ENCODE results near the gene ROR2.
"Not testable (repeated sequence)": the region's sequence is repeated elsewhere in the genome, so short reads cannot be mapped to it uniquely, and the experiment has no call there.

ROR2 gene

GRCh38 chr9:91625331-91625730 is 324.7 kb downstream of the ROR2 start:
- DNase-seq (ENCODE audit: low read depth), result no peak

DNA sequence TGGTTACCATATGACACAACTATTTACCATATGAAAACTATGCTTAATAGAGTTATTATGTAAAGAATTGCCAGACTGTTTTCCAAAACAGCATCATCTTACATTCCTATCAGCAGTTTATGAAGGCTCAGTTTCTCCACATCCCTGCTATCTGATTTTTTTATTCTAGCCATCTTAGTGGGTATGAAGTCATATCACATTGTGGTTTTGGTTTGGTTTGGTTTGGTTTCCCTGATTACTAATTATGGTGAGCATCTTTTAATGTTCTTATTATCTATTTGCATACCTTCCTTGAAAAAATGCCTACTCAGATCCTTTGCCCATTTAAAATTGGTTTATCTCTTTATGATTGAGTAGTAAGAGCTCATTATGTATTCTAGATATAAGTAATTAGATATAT is 327.0 kb downstream of the ROR2 start:
- DNase-seq (ENCODE audit: low read depth), result no peak

- not testable (repeated sequence) for DNase-seq (ENCODE audit: low read depth)
Measured at GRCh38 chr9:91622121-91622520, 327.9 kb downstream of the ROR2 start.

GRCh38 chr9:91614044-91614443 is 336.0 kb downstream of the ROR2 start:
- not testable (repeated sequence) for DNase-seq (ENCODE audit: low read depth)

- DNase-seq (ENCODE audit: low read depth), result no peak
Measured at GRCh38 chr9:91611582-91611981, 338.4 kb downstream of the ROR2 start.

DNA sequence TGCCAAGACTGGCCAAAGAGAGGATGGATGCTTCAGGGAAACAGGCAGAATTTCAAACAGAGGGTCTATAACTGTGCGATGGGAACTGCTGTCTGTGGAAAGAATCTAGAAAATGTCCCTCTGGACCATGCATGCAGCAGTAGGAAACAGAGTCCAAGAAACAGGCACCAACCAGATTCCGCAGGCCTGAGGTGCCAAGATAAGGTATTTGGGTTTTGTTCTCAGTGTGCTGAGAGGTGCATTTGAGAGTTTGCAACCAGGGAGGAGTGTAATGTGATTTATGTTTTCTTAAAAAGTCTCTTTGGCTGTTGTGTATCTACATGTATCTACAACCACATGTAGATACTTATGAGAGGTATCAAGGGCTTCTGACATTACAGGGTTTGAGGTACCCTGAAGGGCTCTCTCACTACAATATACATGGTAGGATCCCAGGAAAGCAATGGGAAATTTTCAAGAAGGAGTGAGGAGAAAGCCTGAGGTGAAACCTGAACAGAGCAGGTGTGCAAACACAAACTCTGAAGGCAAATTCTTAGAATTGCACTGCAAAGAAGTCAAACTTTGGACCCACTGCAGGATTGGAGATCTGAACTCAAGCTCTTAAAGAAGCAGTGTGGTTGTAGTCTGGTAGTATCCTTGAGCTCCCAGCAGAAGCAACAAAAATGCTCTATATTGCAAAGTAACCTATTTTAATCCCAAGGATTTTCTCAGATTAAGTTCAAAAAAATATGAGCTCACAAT is 343.6 kb downstream of the ROR2 start:
- no peak for DNase-seq (ENCODE audit: low read depth)

GRCh38 chr9:91604451-91605179 is 345.4 kb downstream of the ROR2 start:
- no peak for DNase-seq (ENCODE audit: low read depth)

DNA sequence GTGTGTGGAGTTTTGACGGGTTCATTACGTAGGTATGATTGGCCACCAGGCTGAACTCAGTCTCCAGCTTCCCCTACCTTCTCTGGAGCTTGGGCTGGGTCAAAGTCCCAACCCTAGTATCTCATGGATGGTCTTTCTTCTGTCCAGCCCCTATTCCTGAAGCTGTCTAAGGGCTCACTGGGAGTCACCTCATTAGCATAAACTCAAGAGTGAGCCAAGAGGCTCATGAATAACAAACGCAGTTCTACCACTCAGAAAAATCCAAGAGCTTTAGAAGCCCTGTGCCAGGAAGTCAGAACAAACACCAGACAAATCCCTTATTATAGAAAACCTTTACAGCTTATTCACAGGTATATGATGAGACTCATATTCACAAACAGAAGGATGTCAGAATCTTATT is 346.1 kb downstream of the ROR2 start:
- no peak for DNase-seq (ENCODE audit: low read depth)

DNA sequence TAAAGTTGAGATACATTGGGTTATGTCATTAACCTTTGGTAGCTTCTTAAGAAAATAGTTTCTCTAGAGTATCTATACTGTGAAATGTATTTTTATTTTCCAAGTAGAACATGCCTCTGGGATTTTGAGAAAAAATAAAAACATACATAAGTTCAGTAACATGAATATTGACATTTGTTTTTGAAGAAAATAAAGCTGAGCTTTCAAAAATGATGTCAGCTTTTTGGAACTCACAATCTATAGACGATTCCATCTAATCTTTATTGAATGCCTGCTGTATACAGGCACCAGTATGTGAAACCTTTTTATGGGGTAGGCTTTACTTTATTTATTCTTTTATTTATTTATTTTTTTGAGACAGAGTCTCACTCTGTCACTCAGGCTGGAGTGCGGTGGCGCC is 350.5 kb downstream of the ROR2 start:
- no peak for DNase-seq (ENCODE audit: low read depth)

GRCh38 chr9:91591627-91592026 is 358.4 kb downstream of the ROR2 start:
- DNase-seq (ENCODE audit: low read depth), result no peak

DNA sequence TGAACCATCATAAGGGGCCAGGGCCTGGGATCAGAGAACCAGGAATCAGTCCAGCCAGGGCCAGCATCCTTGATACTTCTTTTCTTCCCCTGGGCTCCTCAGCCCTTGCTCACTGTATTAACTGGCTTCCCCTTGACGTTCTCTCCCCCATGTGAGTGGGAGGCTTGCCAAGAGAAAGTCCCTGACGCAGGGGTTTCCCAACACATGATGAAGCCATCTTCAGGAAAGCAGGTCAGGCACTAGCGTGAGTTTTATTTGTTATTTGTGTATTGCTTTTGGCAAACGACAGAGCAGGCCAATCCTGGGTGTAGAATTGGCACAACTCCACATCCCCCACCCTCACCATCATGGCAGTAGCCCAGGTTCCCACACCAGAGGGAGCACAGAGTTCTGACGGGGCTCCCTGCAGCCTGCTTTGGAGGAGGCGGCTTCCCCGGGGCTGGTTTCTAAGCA is 360.9 kb downstream of the ROR2 start:
- no peak for DNase-seq (ENCODE audit: low read depth)

- DNase-seq (ENCODE audit: low read depth), result no peak
Measured at GRCh38 chr9:91586282-91586681, 363.7 kb downstream of the ROR2 start.

DNA sequence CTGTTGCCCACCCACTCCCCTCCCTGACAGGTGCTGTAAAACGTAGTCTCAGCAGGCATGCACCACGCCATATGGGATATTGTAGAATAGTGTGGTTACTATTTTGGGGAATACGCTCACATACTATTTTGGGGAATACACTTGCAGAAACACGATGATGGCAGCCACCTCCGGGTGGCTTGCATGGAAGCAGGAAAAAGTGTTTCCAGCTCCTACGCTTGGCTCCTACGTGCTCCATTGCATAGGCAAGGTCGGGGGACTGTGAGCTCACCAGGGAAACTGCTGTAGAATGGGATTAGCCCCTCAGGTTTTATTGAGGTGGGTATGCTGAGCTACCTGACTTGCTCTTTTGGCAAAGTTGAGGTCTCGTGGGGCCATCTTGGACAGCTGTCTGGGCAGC is 366.1 kb downstream of the ROR2 start:
- no peak for DNase-seq (ENCODE audit: low read depth)

DNA sequence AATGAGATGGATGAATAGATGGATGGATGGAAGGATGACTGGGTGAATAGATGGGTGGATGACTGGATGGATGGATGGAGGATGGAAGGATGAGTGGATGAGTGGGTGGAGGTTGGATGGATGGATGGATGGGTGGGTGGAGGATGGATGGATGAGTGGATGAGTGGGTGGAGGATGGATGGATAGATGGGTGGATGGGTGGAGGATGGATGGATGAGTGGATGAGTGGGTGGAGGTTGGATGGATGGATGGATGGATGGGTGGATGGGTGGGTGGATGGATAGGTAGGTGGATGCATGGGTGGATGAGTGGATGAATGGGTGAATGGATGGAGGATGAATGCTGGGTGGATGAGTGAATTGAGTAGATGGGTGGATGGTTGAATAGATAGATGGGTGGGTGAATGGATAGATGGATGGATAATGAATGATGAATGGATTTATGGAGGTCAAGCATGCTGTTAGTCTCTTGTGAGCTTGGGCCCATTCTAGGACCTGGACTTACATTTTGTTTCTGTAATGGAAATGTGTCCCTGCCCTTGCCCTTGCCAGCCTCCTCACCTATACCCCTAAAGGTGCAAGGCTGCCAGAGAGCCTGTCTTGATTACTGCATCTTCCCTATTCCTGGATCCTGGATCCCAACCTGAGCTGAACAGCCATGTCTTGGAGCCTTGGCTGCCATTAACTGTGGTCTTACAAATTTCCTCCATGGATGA is 366.7 kb downstream of the ROR2 start:
- DNase-seq (ENCODE audit: low read depth), result no peak

DNA sequence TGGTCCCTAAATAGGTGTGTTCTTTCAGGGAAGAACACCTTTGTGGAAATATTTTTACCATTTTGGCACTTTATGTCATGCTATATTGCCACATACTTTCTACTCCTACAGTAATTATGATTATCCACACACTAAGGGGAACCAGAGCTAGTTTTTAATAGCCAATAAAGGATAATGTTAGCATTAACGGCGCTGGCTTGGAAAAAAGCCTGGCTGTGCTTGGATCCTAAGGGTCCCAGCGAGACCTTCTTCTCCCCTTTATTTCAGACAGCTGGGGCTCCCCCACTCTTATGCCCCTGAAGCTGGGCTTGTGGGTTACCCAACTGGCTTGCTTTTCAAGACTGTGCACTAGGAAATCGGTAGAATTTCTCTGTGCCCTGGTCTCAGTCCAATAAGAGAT is 367.8 kb downstream of the ROR2 start:
- no peak for DNase-seq (ENCODE audit: low read depth)

DNA sequence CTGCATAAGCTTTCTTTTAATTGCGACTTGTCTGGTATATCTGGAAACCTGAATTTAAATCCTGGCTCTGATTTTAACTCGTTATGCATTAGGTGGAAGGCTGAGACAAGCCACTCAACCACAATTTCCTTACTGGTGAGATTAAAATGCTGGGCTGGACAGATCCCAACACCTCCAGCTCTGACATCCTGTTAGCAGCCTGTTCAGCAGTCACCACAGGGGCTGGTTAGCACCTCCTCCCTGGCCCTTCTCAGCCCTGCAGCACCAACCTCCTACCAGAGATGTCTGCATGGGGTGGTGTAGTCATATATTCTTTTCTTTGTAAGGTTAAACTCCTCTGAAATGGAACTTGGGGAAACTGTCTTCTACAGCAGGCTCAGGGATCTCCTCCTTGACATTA is 369.9 kb downstream of the ROR2 start:
- DNase-seq (ENCODE audit: low read depth), result no peak

- DNase-seq (ENCODE audit: low read depth), result no peak
Measured at GRCh38 chr9:91578911-91579310, 371.1 kb downstream of the ROR2 start.

- DNase-seq (ENCODE audit: low read depth), result no peak
Measured at GRCh38 chr9:91577633-91578061, 372.4 kb downstream of the ROR2 start.

DNA sequence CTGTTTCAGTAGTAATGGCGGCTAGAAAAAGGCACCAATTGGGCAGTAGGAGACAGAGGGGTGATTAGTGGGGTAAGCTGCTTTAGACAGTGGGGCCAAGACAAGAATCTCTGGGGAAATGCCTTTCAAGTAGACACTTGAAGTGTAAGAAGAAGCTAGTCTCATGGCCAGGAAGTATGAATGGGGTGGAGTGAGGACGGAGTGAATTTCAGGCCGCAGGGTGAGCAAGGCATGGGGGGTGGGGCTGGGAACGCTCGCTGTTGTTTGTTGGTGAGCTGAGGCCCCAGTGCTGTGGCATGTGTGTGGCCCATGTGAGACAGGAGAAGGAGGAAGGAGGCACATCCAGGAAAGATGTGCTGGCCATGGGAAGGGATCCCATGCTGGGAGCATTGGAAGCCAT is 377.2 kb downstream of the ROR2 start:
- DNase-seq (ENCODE audit: low read depth), result no peak

DNA sequence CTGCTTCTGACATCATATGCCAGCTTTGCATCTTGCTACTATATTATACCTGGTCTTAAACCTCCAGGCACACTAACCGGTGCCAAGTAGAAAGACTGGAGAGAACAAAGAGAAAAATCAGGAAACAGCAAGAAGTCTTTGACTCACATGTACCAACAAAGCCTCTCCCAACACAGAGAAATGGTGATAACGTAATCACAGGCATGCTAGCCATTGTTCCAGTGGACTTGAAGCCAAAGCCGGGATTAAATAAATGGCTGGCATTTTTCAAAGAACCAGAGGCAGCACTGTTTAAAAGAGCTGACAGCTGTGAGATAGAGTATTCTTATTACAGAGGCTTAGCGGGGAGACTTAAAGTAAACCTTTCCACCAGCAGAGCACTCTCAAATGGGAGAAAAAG is 378.0 kb downstream of the ROR2 start:
- DNase-seq (ENCODE audit: low read depth), result no peak

GRCh38 chr9:91571036-91571435 is 379.0 kb downstream of the ROR2 start:
- no peak for DNase-seq (ENCODE audit: low read depth)

DNA sequence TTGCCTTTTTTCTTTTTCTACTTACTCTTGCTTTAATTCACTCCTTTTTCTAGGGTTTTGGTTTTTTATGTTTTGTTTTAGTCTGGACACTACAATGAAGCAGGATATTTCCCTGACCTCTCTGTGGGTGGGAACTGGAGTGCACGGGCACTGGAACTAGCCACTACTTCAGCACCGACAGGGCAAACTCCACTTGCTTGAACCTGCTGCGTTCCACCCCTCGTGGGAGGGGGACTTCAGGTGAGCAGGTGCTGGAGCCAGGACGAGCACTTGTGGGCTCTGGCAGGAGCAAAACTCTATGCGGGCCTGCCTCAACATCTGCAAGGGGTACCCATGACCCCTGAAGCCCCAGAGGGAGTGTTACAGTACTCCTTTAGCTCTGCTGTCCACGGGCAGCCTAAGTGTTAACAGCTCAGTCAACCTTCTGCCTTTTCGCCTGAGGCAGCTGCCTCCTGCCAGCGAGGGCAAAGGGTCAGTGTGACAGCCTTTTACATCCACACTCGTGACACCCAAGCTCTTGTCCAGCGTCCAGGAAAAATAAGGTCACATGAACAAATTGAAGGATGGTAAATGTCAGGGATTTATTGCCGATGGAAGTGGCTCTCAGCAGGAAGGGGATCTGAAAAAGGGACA is 382.3 kb downstream of the ROR2 start:
- no peak for DNase-seq (ENCODE audit: low read depth)

Data from stimulated activated CD8-positive, alpha-beta memory T cell treated with anti-CD3 and anti-CD28 coated beads, Interleukin-12 subunit alpha, Interleukin-12 subunit beta, amount 100 ng/mL, for 4 hours (primary cell).